G401.6 (cell line): Measurements from ENCODE around the gene KDM4C.
"Not testable (repeated sequence)": the region's sequence is repeated elsewhere in the genome, so short reads cannot be mapped to it uniquely, and the experiment has no call there.

Experiments
- FAIRE-seq: peaks from 2 replicates; lab custom pipeline; 2012; peaks lifted over from hg19 to GRCh38; lab: Jason Lieb, UNC

The KDM4C gene

DNA sequence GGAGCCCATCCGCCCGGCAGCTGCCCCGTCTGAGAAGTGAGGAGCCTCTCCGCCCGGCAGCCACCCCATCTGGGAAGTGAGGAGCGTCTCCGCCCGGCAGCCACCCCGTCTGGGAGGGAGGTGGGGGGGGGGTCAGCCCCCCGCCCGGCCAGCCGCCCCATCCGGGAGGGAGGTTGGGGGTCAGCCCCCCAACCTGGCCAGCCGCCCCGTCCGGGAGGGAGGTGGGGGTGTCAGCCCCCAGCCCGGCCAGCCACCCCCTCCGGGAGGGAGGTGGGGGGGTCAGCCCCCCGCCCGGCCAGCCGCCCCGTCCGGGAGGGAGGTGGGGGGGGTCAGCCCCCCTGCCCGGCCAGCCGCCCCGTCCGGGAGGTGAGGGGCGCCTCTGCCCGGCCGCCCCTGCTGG lies 49.9 kb downstream of the KDM4C start:
- FAIRE-seq = not testable (repeated sequence)

DNA sequence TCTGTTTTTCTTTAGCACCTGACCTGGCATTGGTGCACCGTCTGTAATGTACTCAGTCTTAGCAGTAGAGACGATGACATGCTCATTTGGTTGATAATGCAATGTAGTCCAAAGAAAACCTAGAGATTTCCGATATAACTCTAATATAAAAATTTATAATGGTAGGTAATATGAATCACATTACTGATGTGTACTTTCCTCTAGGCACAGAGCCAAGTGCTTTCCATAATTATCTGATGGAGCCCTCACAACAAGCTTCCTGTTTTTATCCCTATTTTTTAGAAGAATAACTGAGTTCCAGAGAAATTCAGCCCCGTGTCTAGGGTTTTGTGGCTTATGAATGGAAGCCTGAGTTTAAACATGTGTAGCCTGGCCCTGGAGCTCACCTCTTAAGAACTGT lies 53.7 kb downstream of the KDM4C start:
- FAIRE-seq = no peak

DNA sequence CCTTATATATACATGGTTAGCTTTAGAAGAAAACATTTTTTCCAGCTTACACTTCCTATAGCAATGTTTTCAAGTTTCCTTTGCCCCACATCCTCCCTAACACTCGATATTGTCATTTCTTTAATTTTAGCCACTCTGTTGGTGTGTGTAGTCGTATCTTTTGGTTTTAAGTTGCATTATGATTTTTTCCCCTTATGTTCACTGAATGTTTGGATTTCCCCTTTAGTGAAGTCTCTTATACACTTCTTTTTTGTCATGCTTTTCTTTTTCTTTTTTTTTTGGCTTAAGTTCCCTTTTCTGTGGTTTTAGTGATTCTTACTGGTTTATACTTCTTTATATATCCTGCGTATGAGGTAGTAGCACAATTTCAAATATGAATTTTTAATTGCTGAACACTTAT lies 58.8 kb downstream of the KDM4C start:
- peak; percentile 13 for FAIRE-seq

DNA sequence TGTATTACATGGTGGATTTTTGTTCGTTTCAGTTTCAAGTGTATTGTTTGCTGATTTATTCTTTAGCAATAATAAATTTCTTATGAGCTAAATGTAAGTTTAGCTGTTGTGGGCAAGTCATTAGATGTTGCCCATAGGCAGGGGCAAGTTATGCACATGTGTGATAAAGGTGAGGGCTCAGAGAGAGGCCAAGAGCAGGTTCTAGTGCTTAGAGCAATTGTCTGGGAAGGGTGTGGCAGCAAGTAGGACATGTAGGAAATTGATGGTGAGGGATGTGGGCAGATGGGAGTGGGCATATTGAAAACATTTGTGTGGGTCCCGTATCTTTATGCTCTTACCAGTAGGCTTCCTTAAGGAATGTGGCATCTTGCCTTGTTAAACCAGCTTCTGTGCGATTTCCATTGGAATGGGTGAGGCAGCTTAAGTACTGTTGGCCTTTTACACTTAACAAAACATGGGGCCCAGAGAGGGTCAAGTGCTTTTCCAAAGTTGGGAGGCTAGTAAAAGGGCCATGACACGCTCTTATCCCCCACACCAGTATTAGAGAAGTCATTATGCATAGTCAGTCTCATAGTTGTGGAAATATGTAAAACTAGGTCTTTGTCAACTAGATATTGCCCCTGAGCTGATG lies 60.6 kb downstream of the KDM4C start:
- FAIRE-seq = no peak

GRCh38 chr9:6819112-6819511 lies 61.3 kb downstream of the KDM4C start:
- no peak for FAIRE-seq

GRCh38 chr9:6819529-6819928 lies 61.8 kb downstream of the KDM4C start:
- FAIRE-seq = no peak

- no peak for FAIRE-seq
Observed at GRCh38 chr9:6822696-6823095, 64.9 kb downstream of the KDM4C start.

GRCh38 chr9:6827439-6828145 lies 69.8 kb downstream of the KDM4C start:
- peak; percentile 95 for FAIRE-seq

DNA sequence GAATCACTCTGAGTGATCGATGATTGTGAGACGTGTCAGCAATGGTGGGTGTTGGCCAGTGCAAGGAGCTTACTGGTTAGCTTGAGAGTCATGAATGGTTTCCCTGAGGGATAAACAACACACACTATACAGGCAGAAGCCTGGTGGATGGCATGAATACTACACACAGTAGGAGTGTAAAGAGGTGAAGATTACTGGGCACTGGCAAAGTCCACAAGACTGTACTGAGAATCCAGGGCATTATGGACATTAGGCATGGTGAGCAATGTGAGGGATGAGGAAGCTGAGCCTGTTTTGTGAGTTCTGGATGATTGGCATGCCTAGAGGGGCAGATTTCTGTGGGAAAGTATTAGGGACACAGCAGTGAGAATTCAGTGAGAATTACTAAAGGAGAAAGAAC lies 71.3 kb downstream of the KDM4C start:
- FAIRE-seq = no peak

GRCh38 chr9:6829536-6829935 lies 71.8 kb downstream of the KDM4C start:
- no peak for FAIRE-seq

DNA sequence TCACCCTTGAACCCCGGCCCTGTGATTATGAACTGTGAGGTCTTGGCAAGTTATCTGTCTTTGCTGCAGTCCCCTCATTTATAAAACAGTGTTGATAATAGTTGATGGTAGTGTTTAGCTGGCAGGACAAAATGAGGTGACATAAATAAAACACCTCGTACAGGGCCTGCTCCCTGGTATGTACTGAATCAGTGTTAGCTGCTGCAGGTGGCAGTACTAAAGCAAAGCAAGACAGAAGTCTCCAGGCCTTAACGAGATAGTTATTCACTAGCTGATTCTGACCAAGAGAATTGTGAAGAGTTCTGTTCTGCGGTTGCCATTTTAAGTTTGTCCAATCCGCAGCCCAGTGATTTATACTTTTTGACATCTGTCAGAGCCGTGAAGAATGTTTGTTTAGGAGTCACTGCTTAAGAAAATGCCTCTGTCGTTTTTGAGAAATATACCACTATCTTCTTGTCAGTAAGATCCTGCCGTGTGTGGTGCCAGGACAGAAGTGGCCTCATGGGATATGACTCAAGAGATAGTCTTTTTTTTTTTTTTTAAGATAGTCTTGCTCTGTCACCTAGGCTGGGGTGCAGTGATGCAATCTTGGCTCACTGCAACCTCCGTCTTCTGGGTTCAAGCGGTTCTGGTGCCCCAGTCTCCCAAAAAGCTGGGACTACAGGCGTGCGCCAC lies 75.9 kb downstream of the KDM4C start:
- FAIRE-seq = no peak

DNA sequence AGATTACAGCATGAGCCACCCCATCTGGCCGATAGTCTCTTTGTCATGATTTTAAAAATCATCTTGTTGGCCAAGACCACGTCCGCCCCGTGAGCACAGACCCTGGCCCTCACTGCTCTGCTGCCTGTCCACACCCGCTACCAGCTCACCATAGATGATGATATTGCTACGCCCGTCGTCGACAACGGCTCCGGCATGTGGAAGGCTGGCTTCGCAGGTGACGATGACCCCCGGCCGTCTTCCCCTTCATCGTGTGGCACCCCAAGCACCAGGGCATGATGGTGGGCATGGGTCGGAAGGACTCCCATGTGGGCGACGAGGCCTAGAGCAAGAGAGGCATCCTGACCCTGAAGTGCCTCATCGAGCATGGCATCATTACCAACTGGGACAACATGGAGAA lies 76.5 kb downstream of the KDM4C start:
- no peak for FAIRE-seq

DNA sequence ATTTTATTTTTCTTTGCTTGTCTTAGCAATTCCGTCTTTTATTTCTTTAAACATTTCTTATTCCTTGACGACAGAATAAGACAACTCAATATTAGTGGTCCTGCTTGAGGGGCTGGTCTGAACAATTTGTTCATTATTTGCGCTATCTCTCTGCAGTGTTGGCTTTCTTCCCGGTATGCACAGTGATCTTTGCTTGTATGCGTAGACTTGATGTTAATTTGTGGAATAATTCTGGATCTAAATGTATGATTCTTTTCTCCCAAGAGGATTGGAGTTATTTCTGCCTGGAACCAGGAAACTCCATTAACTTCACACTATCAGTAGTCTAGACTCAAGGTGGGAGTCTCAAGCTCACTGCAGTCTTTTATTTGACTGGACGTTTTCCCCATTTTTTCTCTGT lies 80.4 kb downstream of the KDM4C start:
- no peak for FAIRE-seq

DNA sequence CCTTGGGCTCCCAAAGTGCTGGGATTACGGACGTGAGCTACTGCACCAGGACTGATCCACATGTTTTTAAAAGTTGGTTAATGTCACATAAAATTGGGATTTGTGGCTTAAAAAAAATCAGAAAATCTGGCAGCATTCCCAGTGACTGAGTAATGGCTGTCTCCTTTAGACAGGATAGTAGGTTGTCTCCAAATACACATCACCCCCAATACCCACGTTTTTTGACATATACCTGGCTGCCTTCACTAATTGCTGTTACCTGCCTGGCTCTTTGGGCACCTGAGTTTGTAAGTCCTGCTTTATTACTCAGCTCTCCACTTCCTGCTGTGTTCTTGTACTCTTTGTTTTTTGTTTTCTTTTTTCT lies 84.8 kb downstream of the KDM4C start:
- no peak for FAIRE-seq

GRCh38 chr9:6843742-6844141 lies 86.0 kb downstream of the KDM4C start:
- FAIRE-seq = no peak

DNA sequence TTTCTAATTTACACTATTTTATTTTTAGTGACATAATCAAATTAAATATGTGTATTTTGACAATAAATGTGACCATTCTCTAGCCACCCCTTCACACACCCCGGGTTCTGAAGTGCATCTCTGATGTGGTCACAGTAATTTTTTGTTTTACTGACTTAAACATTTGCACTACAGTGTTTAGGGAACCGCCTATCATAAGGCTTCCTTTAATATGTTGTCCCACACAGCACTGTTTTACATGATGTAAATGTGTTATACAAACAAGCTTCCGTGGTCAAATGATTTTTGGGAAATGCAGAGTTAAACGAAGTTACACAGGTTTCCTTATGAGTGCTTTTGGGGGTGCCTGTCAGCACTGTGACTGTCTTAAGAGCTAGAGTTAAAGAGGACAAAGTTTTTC lies 86.5 kb downstream of the KDM4C start:
- FAIRE-seq = no peak

- FAIRE-seq = no peak
Observed at GRCh38 chr9:6845128-6845826, 87.5 kb downstream of the KDM4C start.

DNA sequence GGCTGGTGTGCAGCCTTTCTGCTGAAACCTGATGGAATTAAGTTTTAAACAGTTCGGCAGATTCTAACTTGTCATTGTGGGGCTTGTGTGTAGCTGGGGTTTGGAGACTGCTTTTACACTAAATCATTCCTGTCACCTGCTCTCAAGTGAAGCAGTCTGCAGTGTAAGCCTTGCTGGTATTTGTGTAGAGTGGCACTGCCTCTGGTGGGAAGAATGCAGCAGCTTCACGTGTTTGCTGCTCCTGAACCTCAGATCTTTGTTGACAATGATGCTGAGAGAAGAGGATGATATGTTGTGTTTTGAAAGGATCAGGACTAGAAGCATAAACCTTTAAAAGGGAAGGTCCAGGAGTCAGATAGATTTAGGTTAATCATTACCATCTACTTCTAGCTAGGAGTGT lies 88.1 kb downstream of the KDM4C start:
- no peak for FAIRE-seq

- no peak for FAIRE-seq
Observed at GRCh38 chr9:6852243-6852963, 94.6 kb downstream of the KDM4C start.

- no peak for FAIRE-seq
Observed at GRCh38 chr9:6855860-6856259, 98.1 kb downstream of the KDM4C start.

DNA sequence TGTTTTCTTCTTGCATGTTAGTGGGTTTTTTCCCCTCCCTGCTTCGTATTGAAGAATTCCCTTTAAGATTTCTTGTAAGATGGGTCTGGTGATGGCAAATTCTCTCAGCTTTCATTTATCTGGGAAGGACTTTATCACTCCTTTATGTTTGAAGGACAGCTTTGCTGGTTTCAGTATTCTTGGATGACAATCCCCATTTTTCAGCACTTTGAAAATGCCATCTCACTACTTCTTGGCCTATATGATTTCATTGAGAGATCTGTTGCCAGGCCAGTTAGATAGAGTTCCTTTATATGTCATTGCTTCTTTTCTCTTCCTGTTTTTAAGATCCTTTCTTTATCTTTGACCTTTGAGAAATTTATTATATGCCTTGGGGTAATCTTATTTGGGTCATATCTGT lies 106.3 kb downstream of the KDM4C start:
- no peak for FAIRE-seq
